D341Med (cell line): ENCODE data around the gene CRYBA2.

Experiments
- DNase-seq: peaks from one replicate; pipeline ENCODE4 v3.0.0; 2012; ENCODE audit warnings: low spot score

Gene CRYBA2

GRCh38 chr2:218982586-218983262, 10.5 kb downstream of the CRYBA2 start:
- no peak for DNase-seq

GRCh38 chr2:218981881-218982585, 11.2 kb downstream of the CRYBA2 start:
- DNase-seq = peak; percentile 65

DNA sequence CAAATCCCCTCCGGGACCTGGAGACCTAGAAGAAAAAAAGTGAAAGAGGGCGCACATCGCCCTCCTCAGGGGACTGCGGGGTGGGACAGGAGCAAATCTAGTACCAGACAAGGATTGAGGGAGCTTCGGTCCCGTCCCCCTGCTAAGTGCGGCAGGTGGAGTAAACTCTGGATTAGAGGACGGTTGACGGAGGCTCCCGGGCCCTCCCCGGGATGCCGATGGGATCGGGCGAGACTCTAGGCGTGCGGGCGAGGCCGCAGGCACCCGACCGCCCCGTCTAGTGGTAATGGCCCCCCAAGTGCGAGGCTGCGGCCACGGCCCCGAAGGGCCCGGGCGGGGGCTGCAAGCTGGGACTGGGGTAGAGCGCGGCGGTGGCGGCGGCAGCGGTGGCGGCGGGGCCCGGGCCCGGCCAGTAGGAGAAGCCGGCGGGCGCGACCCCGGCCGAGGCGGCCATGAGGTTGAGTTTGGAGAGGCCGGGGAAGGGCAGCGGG, 11.8 kb downstream of the CRYBA2 start:
- DNase-seq = peak; percentile 68

GRCh38 chr2:218980735-218981389, 12.4 kb downstream of the CRYBA2 start:
- DNase-seq = peak; percentile 48

GRCh38 chr2:218979846-218980734, 13.1 kb downstream of the CRYBA2 start:
- DNase-seq = peak; percentile 87

DNA sequence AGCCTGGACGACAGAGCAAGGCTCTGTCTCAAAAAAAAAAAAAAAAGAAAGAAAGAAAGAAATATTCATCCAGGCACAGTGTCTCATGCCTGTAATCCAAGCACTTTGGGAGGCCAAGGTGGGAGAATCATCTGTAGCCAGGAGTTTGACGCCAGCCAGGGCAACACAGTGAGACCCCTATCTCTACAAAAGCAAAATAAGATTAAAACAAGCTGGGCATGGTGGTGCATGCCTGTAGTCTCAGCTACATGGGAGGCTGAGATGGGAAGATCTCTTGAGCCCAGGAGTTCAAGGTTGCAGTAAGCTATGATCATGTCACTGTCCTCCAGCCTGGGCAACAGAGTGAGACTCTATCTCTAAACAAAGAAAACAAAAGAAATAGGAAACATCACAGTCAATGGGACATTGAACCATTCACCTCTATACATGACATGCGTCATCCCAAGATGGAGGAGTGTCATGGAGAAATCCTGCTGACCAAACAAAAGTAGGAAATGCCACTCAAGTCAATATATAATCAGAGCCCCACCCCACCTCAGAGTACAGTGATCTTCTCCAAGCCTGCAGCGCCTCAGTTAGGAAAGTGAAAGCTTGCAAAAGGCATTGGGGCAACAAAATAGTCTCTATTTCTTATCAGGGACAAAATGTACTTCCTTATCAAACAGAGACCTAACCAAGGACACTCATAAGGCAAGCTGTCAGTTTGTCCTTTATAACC, 18.0 kb downstream of the CRYBA2 start:
- no peak for DNase-seq

GRCh38 chr2:218970894-218971293, 22.3 kb downstream of the CRYBA2 start:
- no peak for DNase-seq

DNA sequence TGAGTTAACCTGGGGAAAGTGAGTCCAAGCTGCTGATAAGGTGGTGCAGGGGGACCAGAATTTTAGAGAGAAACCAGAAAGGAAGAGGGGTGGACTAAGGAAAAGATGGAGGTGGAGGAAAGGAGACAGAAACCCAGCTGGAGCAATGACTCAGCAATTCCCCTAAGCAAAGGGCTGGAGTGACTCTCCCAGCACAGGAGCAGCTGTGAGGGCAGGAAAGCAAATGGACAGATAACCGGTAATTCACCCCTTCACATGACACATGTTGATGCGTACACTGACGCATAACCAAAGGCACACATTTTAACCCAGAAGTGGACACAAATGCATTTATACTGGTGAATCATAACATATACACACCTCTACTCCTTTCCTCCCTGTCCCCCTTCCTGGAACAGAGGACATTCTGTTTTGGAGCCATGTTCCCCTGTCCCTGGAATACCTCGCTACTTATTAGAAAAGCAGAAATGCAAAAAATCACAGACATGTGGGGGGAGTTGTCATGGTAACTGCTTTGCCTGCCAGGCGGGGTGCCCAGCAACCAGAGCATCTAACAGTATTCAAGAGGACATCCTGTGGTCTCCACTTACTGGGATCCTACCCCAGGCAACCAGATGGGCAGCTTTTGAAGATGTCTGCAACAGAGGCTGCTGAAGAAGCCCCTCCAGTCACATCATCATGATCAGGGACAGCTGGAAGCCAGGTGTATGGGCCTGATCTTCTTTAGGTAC, 29.0 kb downstream of the CRYBA2 start:
- no peak for DNase-seq

DNA sequence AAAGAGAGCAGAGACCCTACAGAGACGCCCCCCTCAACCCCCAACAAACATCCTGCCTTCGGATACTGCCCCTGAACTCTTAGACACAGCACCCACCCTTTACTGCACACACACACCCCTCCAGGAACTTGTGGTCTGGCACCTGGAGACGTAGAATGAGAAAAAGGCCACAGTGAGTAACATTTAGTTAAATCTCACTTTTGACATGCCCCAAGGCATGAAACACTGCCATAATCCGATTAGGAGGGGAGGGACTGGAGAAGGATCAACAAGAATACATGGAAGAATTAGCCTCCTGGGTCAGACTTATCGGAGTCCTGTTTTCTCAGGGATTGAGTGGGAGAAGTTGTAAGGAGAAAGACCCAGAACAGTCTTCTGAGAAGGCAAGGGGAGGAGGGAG, 29.6 kb downstream of the CRYBA2 start:
- DNase-seq = peak; percentile 55

DNA sequence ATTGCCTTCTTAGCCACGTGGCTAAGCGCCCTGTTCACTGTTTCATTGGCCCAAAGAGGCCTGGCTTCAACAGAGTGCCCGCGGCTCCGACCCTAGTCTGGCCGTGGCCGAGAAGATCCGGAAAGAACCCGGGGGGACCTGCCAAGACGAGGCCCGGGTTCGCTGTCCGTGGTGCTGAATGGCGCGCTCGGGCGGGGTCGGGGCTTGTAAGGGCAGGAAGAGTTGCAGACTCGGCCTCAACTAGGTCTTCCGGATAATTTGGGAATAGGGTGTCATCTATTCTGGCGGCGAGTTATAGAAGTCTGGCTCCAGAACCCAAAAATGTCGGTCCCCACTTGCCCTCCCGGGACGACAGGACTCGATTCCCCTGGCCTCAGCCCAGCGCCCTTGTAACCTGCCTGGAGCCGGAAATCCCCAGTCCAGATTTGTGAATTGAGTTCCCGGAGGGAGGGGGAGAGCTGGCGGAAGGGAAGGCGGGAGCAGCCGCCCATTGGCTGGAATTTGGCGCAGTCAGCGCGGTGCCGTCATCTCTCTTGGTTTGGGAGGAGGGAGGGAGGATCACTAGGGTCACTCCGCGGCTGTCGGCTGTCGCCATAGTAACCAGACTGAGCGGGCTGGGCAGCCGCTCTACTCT, 30.2 kb downstream of the CRYBA2 start:
- peak; percentile 88 for DNase-seq

DNA sequence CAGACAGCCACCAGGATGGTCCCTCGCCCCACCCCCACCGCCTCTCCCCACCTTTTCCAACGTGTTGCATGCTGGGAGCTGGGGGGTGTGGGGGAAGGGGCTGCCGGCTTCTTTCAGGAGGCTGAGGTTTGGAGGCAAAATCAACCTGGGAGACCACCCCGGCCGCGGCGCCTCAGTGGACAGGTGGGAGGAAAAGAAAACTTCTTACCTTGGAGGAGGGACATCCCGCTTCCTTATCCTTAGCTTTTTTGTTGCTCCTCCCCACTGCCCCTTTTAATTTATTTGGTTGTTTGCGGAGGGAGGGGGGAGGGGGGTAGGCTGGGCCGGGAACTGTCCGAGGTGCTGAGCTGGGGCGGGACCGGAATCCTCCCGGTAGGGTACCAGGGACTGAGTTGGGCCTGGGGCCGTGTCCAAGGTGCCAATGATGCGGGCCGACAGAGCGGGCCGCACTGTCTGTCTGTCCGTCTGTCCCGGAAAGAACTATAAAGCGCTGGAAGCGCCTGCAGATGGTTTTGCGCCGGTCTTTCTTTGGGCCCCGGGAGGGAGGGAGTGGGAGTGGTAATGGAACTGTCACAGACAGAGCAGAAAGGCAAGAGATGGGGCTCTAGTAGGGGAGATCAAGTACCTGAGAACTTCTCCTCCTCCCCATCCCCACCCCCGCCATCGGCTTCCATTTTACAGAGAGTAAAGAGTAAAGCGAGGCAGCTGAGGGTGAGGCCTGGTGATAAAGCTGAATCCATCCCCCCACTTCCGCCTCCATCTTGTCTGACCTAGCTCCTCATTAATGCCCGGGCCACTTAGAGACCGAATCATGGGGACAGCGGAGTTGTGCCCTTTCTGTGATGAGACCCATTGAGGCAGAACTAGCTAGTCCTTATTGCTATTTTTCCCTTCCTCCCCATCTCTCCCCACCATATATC, 31.3 kb downstream of the CRYBA2 start:
- DNase-seq = peak; percentile 65

DNA sequence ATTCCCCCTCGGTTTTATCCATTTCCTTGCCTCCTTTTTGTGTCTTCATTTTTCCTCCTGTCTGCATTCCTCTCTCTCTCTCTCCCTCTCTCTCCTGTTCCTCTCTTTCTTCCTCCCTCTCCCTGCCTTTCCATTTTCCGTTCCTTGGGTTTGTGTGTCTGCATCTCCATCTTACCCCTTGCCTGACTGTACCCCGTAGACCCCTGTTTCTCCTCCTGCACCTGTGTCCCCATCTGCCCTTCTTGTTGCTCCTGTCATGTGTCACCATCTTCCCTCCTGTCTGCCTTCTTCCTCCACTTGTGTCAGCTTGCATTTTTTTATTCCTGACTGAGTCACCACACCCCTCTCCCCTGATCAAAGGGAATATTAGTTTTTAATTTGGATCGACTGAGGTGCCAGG, 32.0 kb downstream of the CRYBA2 start:
- DNase-seq = no peak

- no peak for DNase-seq
These were observed 32.7 kb downstream of the CRYBA2 start for GRCh38 chr2:218960309-218961165.

DNA sequence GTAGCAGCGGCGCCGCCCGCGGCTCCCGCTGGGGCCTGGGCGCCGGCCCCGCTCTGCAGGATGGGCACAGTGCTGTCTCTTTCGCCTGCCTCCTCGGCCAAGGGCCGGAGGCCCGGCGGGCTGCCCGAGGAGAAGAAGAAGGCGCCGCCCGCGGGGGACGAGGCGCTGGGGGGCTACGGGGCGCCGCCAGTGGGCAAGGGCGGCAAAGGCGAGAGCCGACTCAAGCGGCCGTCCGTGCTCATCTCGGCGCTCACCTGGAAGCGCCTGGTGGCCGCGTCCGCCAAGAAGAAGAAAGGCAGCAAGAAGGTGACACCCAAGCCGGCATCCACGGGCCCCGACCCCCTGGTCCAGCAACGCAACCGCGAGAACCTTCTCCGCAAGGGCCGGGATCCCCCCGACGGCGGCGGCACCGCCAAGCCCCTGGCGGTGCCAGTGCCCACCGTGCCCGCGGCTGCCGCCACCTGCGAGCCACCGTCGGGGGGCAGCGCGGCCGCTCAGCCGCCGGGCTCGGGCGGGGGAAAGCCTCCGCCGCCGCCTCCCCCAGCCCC, 33.4 kb downstream of the CRYBA2 start:
- DNase-seq = peak; percentile 49

DNA sequence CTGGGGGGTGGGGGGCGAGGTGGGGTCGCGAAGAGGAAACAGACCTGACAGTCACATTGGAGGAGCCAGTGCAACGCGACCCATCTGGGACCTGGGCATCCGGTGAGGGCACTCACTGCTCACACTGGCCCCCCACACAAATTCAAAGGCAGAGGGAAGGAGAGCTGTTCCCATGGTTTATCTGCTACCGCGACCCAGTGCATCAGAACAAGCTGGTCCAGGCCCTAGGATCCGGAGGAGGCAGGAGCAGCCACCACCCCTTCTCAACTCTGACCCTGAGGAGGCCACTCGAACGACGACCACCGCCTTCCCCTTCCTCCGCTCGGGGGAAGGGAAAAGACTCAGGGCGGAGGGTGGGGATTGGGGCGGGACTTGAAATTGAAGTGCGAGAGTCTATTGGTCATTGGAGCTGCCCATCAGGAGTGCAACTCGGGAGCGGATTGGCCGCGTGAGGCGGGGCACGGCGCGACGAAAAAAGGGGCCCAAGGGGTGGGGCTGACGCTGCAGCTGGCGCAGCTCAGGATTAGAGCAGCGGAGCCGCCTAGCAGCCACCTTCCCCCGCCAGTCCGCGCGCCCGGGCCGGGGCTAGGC, 34.0 kb downstream of the CRYBA2 start, which contains the start of gene CDK5R2:
Gene CDK5R2, plus strand, starts transcription at position 526 of the 591 bp plus-strand sequence. CDS start 155 bp downstream, outside the sequence.
- peak; percentile 98 for DNase-seq

DNA sequence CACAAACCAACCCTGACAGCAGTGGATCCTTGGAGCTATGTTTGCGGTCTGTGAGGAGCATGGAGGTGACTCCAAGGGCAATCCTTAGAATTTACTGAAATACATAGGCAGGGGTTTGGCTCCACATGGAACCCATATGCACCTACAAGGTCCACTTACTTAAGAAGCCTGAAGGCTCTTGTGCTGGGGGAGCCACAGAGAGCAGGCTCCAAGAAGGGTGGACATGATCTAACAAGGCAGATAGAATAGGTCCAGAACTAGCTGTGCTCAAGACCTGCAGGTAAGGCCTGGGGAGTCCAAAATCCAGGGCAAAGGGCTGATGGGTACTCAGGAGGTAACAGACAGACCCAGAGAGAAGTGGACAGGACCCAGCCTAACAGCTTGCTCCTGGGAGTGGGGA, 34.9 kb downstream of the CRYBA2 start:
- DNase-seq = no peak

- DNase-seq = no peak
These were observed 35.6 kb downstream of the CRYBA2 start for GRCh38 chr2:218957671-218958070.
